22Rv1 (cell line): ENCODE results near the gene BAZ2B.

Experiments
- CTCF ChIP-seq: fragments of 450-650 bp; IDR thresholded peaks from 2 replicates; pipeline ENCODE4 v1.5.1; 2017; ENCODE audit warnings: mild to moderate bottlenecking
- ZFX ChIP-seq: fragments of 450-650 bp; IDR thresholded peaks from 2 replicates; pipeline ENCODE4 v1.6.1; 2017; ENCODE audit warnings: antibody characterized with exemption, borderline replicate concordance

- TF ChIP-seq CTCF (no peak), ZFX (no peak)
These were observed 22.7 kb upstream of the BAZ2B start for GRCh38 chr2:159639071-159639470.
